ENCODE data around the gene SCAF4. TPM values are rescaled to one million over a fixed set of nuclear protein-coding genes. Genes with fewer than 3 reads are reported as not detected.
A peak's percentile ranks its signal among the peaks of the same experiment; 100 is the strongest.
"Not testable (repeated sequence)": the region's sequence is repeated elsewhere in the genome, so short reads cannot be mapped to it uniquely, and the experiment has no call there.

Gene SCAF4
- total RNA-seq, 1 donor from 2014 or later: 6.5 TPM

DNA sequence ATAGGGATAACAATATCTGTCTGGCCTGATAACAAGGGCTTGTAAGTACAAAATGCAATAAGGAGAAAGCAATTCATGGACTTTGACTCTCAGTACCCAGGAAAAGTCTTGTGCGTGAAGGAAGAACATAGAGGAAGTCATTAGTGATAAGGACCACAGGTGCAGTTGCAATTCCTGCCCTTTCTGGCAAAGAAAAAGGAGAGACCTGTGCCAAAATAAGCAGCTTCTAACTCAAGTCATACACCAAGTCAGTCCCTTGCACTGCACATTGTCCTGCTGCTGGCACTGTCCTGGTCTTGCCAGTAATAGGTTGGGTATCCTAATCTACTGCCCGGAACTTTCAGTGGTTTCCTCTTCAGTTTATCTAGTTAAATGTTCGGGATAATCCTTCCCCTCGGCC is 87.3 kb downstream of the SCAF4 start:
- TF ChIP-seq, protein P1, sequence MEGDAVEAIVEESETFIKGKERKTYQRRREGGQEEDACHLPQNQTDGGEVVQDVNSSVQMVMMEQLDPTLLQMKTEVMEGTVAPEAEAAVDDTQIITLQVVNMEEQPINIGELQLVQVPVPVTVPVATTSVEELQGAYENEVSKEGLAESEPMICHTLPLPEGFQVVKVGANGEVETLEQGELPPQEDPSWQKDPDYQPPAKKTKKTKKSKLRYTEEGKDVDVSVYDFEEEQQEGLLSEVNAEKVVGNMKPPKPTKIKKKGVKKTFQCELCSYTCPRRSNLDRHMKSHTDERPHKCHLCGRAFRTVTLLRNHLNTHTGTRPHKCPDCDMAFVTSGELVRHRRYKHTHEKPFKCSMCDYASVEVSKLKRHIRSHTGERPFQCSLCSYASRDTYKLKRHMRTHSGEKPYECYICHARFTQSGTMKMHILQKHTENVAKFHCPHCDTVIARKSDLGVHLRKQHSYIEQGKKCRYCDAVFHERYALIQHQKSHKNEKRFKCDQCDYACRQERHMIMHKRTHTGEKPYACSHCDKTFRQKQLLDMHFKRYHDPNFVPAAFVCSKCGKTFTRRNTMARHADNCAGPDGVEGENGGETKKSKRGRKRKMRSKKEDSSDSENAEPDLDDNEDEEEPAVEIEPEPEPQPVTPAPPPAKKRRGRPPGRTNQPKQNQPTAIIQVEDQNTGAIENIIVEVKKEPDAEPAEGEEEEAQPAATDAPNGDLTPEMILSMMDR (conservative IDR thresholded peaks at IDR 0.05; ENCODE audit: low read depth, low read length): no peak
- H3K4me3 ChIP-seq (ENCODE audit: low read depth, low read length): no peak overlapping the region
- DNase-seq (ENCODE audit: low read depth): no peak

DNA sequence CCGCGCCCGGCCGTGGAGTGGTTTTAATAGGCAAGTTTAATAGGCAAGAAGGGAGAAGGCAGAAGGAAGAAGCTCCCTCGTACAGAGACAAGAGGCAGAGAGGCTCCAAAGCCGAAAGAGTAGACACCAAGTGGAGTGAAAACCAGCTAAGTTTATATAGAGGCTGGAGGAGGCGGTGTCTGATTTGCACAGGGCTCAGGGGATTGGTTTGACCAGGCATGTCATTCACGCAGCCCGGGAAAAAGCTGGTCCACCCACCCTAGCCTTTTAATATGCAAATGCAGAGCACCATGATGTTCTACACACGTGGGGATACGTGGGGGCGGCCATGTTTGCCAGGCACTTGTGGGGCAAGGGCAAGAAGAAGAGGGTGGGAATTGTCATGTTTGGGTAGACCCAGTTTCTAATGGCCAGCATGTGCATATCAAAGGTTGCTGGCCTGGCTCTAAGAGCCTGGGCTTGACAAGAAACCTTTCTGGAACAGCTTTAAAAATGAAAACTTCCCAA is 90.4 kb downstream of the SCAF4 start:
- no peak for DNase-seq (ENCODE audit: low read depth)
- TF ChIP-seq, protein P1 (conservative IDR thresholded peaks at IDR 0.05; ENCODE audit: low read depth, low read length): no peak
- no peak overlapping the region for H3K4me3 ChIP-seq (ENCODE audit: low read depth, low read length)

DNA sequence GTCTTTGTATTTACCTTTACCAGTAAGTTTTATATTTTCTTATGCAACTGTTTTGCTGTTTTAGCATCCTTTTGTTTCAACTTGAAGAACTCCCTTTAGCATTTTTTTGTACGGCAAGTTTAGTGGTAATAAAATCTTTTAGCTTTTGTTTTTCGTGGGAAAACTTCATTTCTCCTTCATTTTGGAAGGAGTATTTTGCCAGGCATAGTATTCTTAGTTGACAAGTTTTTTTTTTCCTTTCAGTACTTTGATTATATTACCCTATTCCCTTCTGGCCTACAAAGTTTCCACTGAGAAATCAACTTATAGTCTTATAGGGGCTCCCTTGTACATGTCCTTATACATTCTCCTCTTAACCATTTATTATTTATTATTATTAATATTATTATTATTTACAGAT is 95.0 kb downstream of the SCAF4 start:
- TF ChIP-seq, protein P1 (conservative IDR thresholded peaks at IDR 0.05; ENCODE audit: low read depth, low read length): no peak
- DNase-seq (ENCODE audit: low read depth): no peak
- H3K4me3 ChIP-seq (ENCODE audit: low read depth, low read length): no peak overlapping the region

DNA sequence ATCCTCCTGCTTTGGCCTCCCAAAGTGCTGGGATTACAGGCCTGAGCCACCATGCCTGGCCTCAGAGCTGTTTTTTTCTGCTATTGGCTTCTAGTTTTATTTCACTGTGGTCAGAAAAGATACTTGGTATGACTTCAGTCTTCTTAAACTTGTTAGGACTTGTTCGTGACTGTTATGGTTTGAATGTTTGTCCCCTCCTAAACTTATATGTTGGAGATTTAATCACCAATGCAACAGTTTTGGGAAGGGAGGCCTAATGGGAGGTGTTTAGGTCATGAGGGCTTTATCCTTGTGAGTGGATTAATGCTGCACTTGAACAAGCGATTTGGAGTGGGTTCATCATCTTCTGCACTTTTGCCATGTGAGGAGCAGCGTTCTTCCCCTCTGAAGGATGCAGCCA is 96.9 kb downstream of the SCAF4 start:
- no peak overlapping the region for H3K4me3 ChIP-seq (ENCODE audit: low read depth, low read length)
- DNase-seq (ENCODE audit: low read depth): no peak
- TF ChIP-seq, protein P1 (conservative IDR thresholded peaks at IDR 0.05; ENCODE audit: low read depth, low read length): no peak

DNA sequence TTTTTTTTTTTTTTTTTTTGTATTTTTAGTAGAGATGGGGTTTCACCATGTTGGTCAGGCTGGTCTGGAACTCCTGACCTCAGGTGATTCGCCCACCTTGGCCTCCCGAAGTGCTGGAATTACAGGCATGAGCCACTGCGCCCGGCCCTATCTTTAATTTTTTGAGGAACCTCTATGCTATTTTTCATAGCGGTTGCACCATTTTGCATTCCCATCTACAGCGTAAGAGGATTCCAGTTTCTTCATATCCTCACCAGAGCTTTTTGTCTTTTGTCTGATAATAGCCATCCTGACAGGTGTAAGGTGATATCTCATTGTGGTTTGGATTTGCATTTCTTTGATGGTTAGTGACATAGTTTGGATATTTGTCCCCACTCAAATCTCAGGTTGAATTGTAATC is 100.0 kb downstream of the SCAF4 start:
- H3K4me3 ChIP-seq (ENCODE audit: low read depth, low read length); DNase-seq (ENCODE audit: low read depth): not testable (repeated sequence)

DNA sequence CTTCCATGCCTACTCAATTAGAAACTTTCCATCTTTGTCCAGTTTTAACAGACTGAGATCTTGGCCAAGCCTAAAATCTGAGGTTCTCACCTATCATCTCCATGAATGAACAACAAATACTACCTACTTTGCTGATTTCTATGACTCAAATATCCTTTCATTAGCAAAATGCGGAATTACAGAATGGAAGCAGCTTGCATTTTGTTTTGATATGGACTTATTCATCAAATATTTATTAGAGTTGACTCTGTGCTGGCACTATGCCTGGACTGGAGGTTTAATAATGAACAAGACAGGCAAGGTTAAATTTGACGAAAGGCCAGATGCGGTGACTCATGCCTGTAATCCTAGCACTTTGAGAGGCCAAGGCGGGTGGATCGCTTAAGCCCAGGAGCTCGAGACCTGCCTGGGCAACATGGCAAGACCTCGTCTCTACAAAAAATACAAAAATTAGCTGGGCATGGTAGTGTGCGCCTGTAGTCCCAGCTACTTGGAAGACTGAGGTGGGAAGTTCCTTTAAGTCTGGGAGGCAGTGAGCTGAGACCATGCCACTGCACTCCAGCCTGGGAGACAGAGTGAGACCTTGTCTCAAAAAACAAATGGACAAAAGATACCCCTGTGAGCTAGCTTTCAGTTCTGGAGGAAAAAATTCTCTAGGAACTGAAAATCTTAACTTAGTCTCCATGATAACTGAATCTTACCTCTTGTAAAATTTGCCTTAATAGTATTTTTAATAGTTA is 101.8 kb downstream of the SCAF4 start:
- TF ChIP-seq, protein P1 (conservative IDR thresholded peaks at IDR 0.05; ENCODE audit: low read depth, low read length): no peak
- peak; percentile 83 for DNase-seq (ENCODE audit: low read depth)
- H3K4me3 ChIP-seq (ENCODE audit: low read depth, low read length): no peak overlapping the region

DNA sequence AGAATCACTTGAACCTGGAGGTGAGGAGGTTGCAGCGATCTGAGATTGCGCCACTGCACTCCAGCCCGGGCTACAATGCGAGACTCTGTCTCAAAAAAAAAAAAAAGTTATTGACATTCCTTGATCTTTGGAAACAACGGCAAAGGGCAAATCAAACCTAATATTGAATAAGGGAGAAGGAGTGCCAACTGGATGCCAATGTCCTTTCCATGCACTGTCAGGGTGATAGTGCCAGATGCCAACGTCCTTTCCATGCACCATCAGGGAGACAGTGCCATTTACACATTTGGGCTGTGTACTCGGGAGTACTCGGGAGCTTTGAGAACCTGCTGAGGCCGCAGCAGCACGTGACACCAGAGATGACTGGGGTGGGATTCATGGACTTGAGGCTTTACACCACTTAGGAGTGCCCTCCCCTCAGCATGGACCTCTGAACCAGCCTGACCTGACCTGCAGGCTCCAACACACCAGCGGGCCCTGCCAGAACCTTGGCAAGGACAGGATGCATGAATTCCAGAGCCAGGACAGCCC is 106.9 kb downstream of the SCAF4 start:
- no peak for DNase-seq (ENCODE audit: low read depth)
- TF ChIP-seq, protein P1 (conservative IDR thresholded peaks at IDR 0.05; ENCODE audit: low read depth, low read length): no peak

More for the DNA sequence above, 106.9 kb downstream of the SCAF4 start:
- no peak overlapping the region for H3K4me3 ChIP-seq (ENCODE audit: low read depth, low read length)
